ENCODE results near the gene CDCA3. TPM values are rescaled to one million over a fixed set of nuclear protein-coding genes. Genes with fewer than 3 reads are reported as not detected.

CDCA3 gene
- total and polyA plus RNA-seq, 2 experiments from 2014 or later = 47.4 to 75.6 TPM

DNA sequence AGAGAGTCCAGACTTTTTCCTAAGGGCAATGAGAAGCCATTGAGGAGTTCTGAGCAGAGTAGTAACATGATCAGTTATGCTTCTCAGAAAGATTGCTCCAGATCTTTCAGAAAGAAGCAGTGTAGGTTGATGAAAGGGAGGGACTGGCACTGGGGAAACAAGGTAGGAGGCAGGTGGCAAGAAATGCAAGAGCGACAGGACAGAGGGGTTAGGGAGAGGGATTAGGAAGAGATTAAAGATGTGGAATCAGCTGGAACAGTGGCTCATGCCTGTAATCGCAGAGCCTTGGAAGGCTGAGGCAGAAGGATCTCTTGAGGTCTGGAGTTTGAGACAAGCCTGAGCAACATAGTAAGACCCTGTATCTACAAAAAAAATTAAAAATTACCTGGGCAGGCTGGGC lies 3.4 kb downstream of the CDCA3 start:
- Histone ChIP-seq H4K20me1 (replicated peaks; ENCODE audit: insufficient read depth) (no peaks in the 10 kb centered on the region; the same call in 1 of the 2 replicates), H3K36me3 (ENCODE audit: insufficient read depth) (peaks cover 28% of the 10 kb centered on the region), H3K4me2 (no peak overlapping the region), H3K27ac (ENCODE audit: low read depth) (no peak overlapping the region), H2AFZ (no peak overlapping the region), H3K27me3 (ENCODE audit: insufficient read depth) (no peaks in the 10 kb centered on the region), H3K4me3 (no peak overlapping the region), H3K4me1 (ENCODE audit: insufficient read depth) (peaks cover 5% of the 10 kb centered on the region; the same call in 1 of the 2 replicates), H3F3A (replicated peaks; ENCODE audit: low read depth) (0 out of 2 replicates have a peak, but pooled peaks cover 3% of the 10 kb centered on the region), H3K79me2 (replicated peaks; ENCODE audit: insufficient read depth) (peaks cover 16% of the 10 kb centered on the region), H3K9me2 (ENCODE audit: insufficient read depth) (no peaks in the 10 kb centered on the region)
- Mint-ChIP-seq H3K9me3 (no peaks in the 10 kb centered on the region), H3K4me3 (no peak overlapping the region), H3K27me3 (ENCODE audit: insufficient read depth, low read depth, poor library complexity) (peaks cover 32% of the 10 kb centered on the region), H3K4me1 (peaks cover 5% of the 10 kb centered on the region; the same call in 2 of the 3 replicates), H3K36me3 (ENCODE audit: low read depth) (peaks cover 65% of the 10 kb centered on the region), H3K27ac (no peak overlapping the region)
- TF ChIP-seq, protein P1, sequence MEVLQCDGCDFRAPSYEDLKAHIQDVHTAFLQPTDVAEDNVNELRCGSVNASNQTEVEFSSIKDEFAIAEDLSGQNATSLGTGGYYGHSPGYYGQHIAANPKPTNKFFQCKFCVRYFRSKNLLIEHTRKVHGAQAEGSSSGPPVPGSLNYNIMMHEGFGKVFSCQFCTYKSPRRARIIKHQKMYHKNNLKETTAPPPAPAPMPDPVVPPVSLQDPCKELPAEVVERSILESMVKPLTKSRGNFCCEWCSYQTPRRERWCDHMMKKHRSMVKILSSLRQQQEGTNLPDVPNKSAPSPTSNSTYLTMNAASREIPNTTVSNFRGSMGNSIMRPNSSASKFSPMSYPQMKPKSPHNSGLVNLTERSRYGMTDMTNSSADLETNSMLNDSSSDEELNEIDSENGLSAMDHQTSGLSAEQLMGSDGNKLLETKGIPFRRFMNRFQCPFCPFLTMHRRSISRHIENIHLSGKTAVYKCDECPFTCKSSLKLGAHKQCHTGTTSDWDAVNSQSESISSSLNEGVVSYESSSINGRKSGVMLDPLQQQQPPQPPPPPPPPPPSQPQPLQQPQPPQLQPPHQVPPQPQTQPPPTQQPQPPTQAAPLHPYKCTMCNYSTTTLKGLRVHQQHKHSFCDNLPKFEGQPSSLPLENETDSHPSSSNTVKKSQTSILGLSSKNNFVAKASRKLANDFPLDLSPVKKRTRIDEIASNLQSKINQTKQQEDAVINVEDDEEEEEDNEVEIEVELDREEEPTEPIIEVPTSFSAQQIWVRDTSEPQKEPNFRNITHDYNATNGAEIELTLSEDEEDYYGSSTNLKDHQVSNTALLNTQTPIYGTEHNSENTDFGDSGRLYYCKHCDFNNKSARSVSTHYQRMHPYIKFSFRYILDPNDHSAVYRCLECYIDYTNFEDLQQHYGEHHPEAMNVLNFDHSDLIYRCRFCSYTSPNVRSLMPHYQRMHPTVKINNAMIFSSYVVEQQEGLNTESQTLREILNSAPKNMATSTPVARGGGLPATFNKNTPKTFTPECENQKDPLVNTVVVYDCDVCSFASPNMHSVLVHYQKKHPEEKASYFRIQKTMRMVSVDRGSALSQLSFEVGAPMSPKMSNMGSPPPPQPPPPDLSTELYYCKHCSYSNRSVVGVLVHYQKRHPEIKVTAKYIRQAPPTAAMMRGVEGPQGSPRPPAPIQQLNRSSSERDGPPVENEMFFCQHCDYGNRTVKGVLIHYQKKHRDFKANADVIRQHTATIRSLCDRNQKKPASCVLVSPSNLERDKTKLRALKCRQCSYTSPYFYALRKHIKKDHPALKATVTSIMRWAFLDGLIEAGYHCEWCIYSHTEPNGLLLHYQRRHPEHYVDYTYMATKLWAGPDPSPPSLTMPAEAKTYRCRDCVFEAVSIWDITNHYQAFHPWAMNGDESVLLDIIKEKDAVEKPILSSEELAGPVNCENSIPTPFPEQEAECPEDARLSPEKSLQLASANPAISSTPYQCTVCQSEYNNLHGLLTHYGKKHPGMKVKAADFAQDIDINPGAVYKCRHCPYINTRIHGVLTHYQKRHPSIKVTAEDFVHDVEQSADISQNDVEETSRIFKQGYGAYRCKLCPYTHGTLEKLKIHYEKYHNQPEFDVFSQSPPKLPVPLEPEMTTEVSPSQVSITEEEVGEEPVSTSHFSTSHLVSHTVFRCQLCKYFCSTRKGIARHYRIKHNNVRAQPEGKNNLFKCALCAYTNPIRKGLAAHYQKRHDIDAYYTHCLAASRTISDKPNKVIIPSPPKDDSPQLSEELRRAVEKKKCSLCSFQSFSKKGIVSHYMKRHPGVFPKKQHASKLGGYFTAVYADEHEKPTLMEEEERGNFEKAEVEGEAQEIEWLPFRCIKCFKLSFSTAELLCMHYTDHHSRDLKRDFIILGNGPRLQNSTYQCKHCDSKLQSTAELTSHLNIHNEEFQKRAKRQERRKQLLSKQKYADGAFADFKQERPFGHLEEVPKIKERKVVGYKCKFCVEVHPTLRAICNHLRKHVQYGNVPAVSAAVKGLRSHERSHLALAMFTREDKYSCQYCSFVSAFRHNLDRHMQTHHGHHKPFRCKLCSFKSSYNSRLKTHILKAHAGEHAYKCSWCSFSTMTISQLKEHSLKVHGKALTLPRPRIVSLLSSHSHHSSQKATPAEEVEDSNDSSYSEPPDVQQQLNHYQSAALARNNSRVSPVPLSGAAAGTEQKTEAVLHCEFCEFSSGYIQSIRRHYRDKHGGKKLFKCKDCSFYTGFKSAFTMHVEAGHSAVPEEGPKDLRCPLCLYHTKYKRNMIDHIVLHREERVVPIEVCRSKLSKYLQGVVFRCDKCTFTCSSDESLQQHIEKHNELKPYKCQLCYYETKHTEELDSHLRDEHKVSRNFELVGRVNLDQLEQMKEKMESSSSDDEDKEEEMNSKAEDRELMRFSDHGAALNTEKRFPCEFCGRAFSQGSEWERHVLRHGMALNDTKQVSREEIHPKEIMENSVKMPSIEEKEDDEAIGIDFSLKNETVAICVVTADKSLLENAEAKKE (CRISPR knock-in tag; IDR thresholded peaks at IDR 0.05) = no peak
- TF ChIP-seq STAT1 (IDR thresholded peaks at IDR 0.05; ENCODE audit: unreplicated experiment) (no peak), ZNF331 (CRISPR knock-in tag; IDR thresholded peaks at IDR 0.05; ENCODE audit: low read depth) (no peak)
- ATAC-seq (no peak), DNase-seq (ENCODE audit: low spot score) (no peak)

DNA sequence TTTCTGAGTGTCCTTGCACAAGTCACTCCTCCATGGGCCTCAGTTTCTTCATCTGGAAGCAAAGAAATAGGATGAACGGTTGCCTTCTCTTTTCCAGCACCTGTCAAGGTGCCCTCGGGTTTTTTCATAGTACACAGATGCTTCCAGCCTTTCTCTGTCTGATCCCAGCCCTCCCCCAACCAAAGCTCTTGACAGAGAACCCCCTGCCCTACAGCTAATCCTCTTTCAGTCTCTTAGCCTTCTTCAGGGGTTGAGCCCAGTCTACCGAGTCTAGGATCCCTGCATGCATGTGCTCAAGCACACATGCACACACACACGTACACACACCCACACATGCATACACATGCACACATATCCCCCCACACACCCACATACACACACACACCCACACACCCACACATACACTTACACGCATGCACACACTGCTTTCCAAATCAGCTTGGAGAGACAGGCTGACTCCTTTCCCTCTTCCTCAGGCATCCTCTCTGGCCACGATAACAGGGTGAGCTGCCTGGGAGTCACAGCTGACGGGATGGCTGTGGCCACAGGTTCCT lies 4.7 kb downstream of the CDCA3 start:
- Mint-ChIP-seq H3K27ac (no peak overlapping the region), H3K9me3 (no peaks in the 10 kb centered on the region), H3K36me3 (ENCODE audit: low read depth) (peaks cover 71% of the 10 kb centered on the region), H3K4me3 (no peak overlapping the region; the same call in 2 of the 3 replicates), H3K4me1 (peaks cover 5% of the 10 kb centered on the region; the same call in 2 of the 3 replicates), H3K27me3 (ENCODE audit: insufficient read depth, low read depth, poor library complexity) (peaks cover 25% of the 10 kb centered on the region)
- Histone ChIP-seq H3K9me2 (ENCODE audit: insufficient read depth) (no peaks in the 10 kb centered on the region), H3K27ac (ENCODE audit: low read depth) (no peak overlapping the region), H3K4me2 (no peak overlapping the region), H3K4me3 (no peak overlapping the region), H3K36me3 (ENCODE audit: insufficient read depth) (peaks cover 28% of the 10 kb centered on the region), H3K27me3 (ENCODE audit: insufficient read depth) (no peaks in the 10 kb centered on the region), H3F3A (replicated peaks; ENCODE audit: low read depth) (0 out of 2 replicates have a peak, but pooled peaks cover 3% of the 10 kb centered on the region), H3K4me1 (ENCODE audit: insufficient read depth) (peaks cover 5% of the 10 kb centered on the region; the same call in 1 of the 2 replicates), H3K79me2 (replicated peaks; ENCODE audit: insufficient read depth) (peaks cover 16% of the 10 kb centered on the region), H2AFZ (no peak overlapping the region), H4K20me1 (replicated peaks; ENCODE audit: insufficient read depth) (no peaks in the 10 kb centered on the region; the same call in 1 of the 2 replicates)
- no peak for ATAC-seq
- no peak for DNase-seq (ENCODE audit: low spot score)
- TF ChIP-seq, protein P1 (CRISPR knock-in tag; IDR thresholded peaks at IDR 0.05) = no peak
- TF ChIP-seq EZH2phosphoT487 (IDR thresholded peaks at IDR 0.05; ENCODE audit: unreplicated experiment) = no peak
- no peak for TF ChIP-seq EZH2 (IDR thresholded peaks at IDR 0.05; ENCODE audit: low read depth, unreplicated experiment)

Data from GM23338 (cell line).